Measurements from ENCODE around the gene STX19.

GRCh38 chr3:94063496-94064119, 35.2 kb upstream of the STX19 start:
- TF ChIP-seq CTCF (IDR thresholded peaks at IDR 0.05), result no peak
- TF ChIP-seq POLR2A (IDR thresholded peaks at IDR 0.05), result no peak
- TF ChIP-seq EP300 (IDR thresholded peaks at IDR 0.05), result no peak
